ENCODE results near the gene TRIM26. TPM values are rescaled to one million over a fixed set of nuclear protein-coding genes. Genes with fewer than 3 reads are reported as not detected.

Gene TRIM26
- total and polyA plus RNA-seq, 2 experiments from 2014 or later: 27.2 to 37.2 TPM

DNA sequence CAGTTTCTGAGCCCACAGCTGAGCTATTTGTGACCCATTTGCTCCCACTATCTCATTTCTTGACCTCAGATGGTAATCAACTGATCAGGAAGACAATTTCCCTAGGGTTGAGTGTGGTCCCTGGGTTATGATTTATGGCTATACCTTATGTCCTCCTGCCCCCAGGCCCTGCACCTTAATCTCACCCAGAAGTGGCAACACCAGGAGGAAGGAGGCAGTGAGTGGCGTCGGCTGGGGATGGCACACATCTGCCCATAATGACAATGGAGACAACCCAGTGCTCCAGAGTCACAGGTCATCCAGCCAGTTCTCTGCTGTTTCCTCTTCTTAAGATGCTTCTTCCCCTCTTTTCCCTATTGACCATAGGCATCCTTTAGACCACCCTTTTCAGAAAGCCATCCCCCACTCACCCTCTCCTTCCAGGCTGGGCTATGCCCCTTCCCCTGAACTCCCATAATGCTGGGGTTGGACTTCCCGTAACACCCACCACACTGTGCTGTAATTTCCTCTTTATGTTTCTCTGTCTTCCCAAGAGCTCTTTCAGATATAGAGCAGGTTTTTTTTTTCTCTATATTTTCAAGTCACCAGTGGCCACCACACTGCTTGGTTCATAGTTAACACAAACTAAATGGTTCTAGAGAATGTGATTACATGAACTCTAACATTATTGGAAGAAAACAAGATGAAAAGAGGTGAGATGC, 60.1 kb downstream of the TRIM26 start:
- H3K4me1 ChIP-seq (ENCODE audit: insufficient read depth): peaks cover 14% of the 10 kb centered on the region
- no peaks in the 10 kb centered on the region for H4K20me1 ChIP-seq (ENCODE audit: insufficient read depth, poor library complexity, severe bottlenecking)
- H3K4me2 ChIP-seq: no peak overlapping the region
- no peak overlapping the region for H3K27ac ChIP-seq
- no peak overlapping the region for H2AFZ ChIP-seq
- DNase-seq (ENCODE audit: low spot score): no peak
- H3K9me3 ChIP-seq (ENCODE audit: low read depth): no peaks in the 10 kb centered on the region
- WGBS (ENCODE audit: low lambda C conversion rate, missing lambda C conversion rate): 94% methylated on average over 3 of the region's 3 CpGs
- H3K9me2 ChIP-seq (replicated peaks; ENCODE audit: insufficient read depth): no peaks in the 10 kb centered on the region
- H3K4me3 ChIP-seq: no peak overlapping the region
- H3K36me3 ChIP-seq (replicated peaks; ENCODE audit: insufficient read depth, low read depth): no peaks in the 10 kb centered on the region
- H3K79me2 ChIP-seq: no peaks in the 10 kb centered on the region
- TF ChIP-seq, protein P1, sequence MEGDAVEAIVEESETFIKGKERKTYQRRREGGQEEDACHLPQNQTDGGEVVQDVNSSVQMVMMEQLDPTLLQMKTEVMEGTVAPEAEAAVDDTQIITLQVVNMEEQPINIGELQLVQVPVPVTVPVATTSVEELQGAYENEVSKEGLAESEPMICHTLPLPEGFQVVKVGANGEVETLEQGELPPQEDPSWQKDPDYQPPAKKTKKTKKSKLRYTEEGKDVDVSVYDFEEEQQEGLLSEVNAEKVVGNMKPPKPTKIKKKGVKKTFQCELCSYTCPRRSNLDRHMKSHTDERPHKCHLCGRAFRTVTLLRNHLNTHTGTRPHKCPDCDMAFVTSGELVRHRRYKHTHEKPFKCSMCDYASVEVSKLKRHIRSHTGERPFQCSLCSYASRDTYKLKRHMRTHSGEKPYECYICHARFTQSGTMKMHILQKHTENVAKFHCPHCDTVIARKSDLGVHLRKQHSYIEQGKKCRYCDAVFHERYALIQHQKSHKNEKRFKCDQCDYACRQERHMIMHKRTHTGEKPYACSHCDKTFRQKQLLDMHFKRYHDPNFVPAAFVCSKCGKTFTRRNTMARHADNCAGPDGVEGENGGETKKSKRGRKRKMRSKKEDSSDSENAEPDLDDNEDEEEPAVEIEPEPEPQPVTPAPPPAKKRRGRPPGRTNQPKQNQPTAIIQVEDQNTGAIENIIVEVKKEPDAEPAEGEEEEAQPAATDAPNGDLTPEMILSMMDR (IDR thresholded peaks at IDR 0.05; ENCODE audit: poor library complexity): no peak
- TF ChIP-seq EZH2 (IDR thresholded peaks at IDR 0.05; ENCODE audit: borderline replicate concordance) (no peak), EZH2phosphoT487 (IDR thresholded peaks at IDR 0.05; ENCODE audit: low read depth, severe bottlenecking, unreplicated experiment) (no peak)
- peaks cover 5% of the 10 kb centered on the region for H3K27me3 ChIP-seq

DNA sequence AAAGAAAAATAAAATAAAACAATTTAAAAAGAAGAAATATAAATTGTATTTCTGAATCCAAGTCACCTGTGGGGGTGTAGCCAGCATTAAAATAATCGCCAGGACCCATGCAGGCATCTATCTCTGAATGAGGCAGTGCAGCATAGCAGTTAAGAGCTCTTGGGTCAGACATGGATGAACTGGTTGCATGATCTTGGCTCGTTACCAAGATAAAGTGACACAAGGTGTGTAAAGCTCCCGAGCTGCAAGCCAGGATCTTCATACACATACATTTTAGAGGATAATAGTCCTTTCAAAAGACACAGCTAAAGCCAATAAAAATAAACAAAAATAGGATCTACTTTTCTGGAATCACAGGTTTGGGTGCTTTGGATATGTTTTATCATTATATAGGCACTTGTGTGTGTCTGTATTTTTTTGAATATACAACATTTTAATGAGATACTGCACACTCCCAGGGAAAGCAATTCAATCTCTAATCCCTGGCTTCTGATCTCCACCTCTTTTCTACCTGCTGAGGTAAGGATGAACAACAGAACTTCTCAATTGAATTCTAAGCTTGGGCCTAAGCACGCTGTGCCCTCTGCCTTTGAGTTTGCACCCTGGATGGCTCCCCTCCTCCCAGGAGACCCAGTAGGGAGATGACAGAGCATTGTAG, 61.1 kb downstream of the TRIM26 start:
- no peak overlapping the region for H3K27ac ChIP-seq

DNA sequence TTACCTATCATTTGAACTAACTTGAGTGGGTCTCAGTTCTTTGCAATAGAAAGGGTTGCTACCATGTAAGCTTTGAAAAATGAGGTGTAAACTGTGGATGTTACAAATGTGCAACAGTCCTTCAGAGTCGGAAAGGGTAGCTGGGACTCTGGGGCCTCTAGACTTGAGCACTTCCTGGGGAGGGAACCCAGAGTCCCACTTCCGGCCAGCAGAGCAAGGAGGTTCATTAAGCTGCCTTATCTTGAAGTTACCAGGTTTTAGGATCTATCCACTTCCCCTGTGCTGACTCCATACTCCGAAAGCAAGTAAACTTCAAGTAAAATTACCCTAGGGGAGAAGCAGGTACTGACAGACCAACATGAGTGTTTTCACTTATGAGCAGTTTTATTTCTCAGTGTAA, 61.6 kb downstream of the TRIM26 start:
- no peak for DNase-seq (ENCODE audit: low spot score)
- H3K4me1 ChIP-seq (ENCODE audit: insufficient read depth): peaks cover 14% of the 10 kb centered on the region
- no peaks in the 10 kb centered on the region for H3K9me3 ChIP-seq (ENCODE audit: low read depth)
- H2AFZ ChIP-seq: no peak overlapping the region
- no peaks in the 10 kb centered on the region for H3K9me2 ChIP-seq (replicated peaks; ENCODE audit: insufficient read depth)
- no peak for TF ChIP-seq EZH2 (IDR thresholded peaks at IDR 0.05; ENCODE audit: borderline replicate concordance)
- TF ChIP-seq, protein P1 (IDR thresholded peaks at IDR 0.05; ENCODE audit: poor library complexity): no peak
- no peak for TF ChIP-seq EZH2phosphoT487 (IDR thresholded peaks at IDR 0.05; ENCODE audit: low read depth, severe bottlenecking, unreplicated experiment)
- H3K36me3 ChIP-seq (replicated peaks; ENCODE audit: insufficient read depth, low read depth): no peaks in the 10 kb centered on the region
- H3K4me2 ChIP-seq: no peak overlapping the region
- no peak overlapping the region for H3K4me3 ChIP-seq
- H3K79me2 ChIP-seq: no peaks in the 10 kb centered on the region
- no peak overlapping the region for H3K27ac ChIP-seq
- H3K27me3 ChIP-seq: peaks cover 4% of the 10 kb centered on the region
- no peaks in the 10 kb centered on the region for H4K20me1 ChIP-seq (ENCODE audit: insufficient read depth, poor library complexity, severe bottlenecking)
- 70% methylated on average over 3 of the region's 3 CpGs for WGBS (ENCODE audit: low lambda C conversion rate, missing lambda C conversion rate)

More for the DNA sequence above, 61.1 kb downstream of the TRIM26 start:
- WGBS (ENCODE audit: low lambda C conversion rate, missing lambda C conversion rate): 64% methylated on average over 4 of the region's 4 CpGs
- Histone ChIP-seq H3K4me2 (no peak overlapping the region), H3K4me1 (ENCODE audit: insufficient read depth) (peaks cover 14% of the 10 kb centered on the region), H3K27me3 (peaks cover 5% of the 10 kb centered on the region), H3K36me3 (replicated peaks; ENCODE audit: insufficient read depth, low read depth) (no peaks in the 10 kb centered on the region), H3K79me2 (no peaks in the 10 kb centered on the region), H3K9me3 (ENCODE audit: low read depth) (no peaks in the 10 kb centered on the region), H3K9me2 (replicated peaks; ENCODE audit: insufficient read depth) (no peaks in the 10 kb centered on the region), H2AFZ (no peak overlapping the region), H4K20me1 (ENCODE audit: insufficient read depth, poor library complexity, severe bottlenecking) (no peaks in the 10 kb centered on the region), H3K4me3 (no peak overlapping the region)
- TF ChIP-seq EZH2phosphoT487 (IDR thresholded peaks at IDR 0.05; ENCODE audit: low read depth, severe bottlenecking, unreplicated experiment) (no peak), EZH2 (IDR thresholded peaks at IDR 0.05; ENCODE audit: borderline replicate concordance) (no peak)
- TF ChIP-seq, protein P1 (IDR thresholded peaks at IDR 0.05; ENCODE audit: poor library complexity): no peak
- DNase-seq (ENCODE audit: low spot score): no peak
